Activated CD4-positive, CD25-positive, alpha-beta regulatory T cell treated with anti-CD3 and anti-CD28 coated beads, Interleukin-2, amount 50 U/mL, for 72 hours (primary cell): ENCODE results near the gene SERGEF.

ENCODE experiments used
- DNase-seq: peaks from one replicate; pipeline ENCODE4 v3.0.0; 2021

SERGEF gene

GRCh38 chr11:17765356-17766072, 247.3 kb downstream of the SERGEF start:
- DNase-seq, result no peak

GRCh38 chr11:17764446-17765218, 248.2 kb downstream of the SERGEF start:
- DNase-seq, result no peak

GRCh38 chr11:17763703-17764102, 249.1 kb downstream of the SERGEF start:
- no peak for DNase-seq

GRCh38 chr11:17763244-17763643, 249.6 kb downstream of the SERGEF start:
- no peak for DNase-seq

- no peak for DNase-seq
Observed at GRCh38 chr11:17762309-17762974, 250.4 kb downstream of the SERGEF start.

GRCh38 chr11:17760102-17761029, 252.5 kb downstream of the SERGEF start:
- DNase-seq, result no peak

GRCh38 chr11:17755891-17756290, 257.0 kb downstream of the SERGEF start:
- DNase-seq, result no peak

- no peak for DNase-seq
Observed at GRCh38 chr11:17753641-17754040, 259.2 kb downstream of the SERGEF start.

GRCh38 chr11:17753153-17753552, 259.7 kb downstream of the SERGEF start:
- DNase-seq, result no peak

GRCh38 chr11:17752144-17752543, 260.7 kb downstream of the SERGEF start:
- no peak for DNase-seq

- no peak for DNase-seq
Observed at GRCh38 chr11:17751558-17751957, 261.3 kb downstream of the SERGEF start.

GRCh38 chr11:17750801-17751165, 262.1 kb downstream of the SERGEF start:
- DNase-seq, result no peak

- DNase-seq, result no peak
Observed at GRCh38 chr11:17750013-17750800, 262.6 kb downstream of the SERGEF start.

- DNase-seq, result no peak
Observed at GRCh38 chr11:17748761-17749721, 263.8 kb downstream of the SERGEF start.

GRCh38 chr11:17748044-17748443, 264.8 kb downstream of the SERGEF start:
- no peak for DNase-seq

GRCh38 chr11:17747131-17747955, 265.5 kb downstream of the SERGEF start:
- no peak for DNase-seq

- DNase-seq, result no peak
Observed at GRCh38 chr11:17746096-17746495, 266.8 kb downstream of the SERGEF start.

- DNase-seq, result no peak
Observed at GRCh38 chr11:17745023-17745772, 267.6 kb downstream of the SERGEF start.
